K562 (cell line): ENCODE data around the gene PIK3R2. TPM values are rescaled to one million over a fixed set of nuclear protein-coding genes. Genes with fewer than 3 reads are reported as not detected.

Source experiments
- BCOR ChIP-seq: fragments of 450-650 bp; IDR thresholded peaks from 2 replicates; pipeline ENCODE4 v1.6.1; 2016
- CEBPB ChIP-seq: fragments of 450-650 bp; IDR thresholded peaks from 2 replicates; pipeline ENCODE4 v1.6.1; 2016; ENCODE audit warnings: missing genetic modification characterization, missing compliant biosample characterization
- DACH1 ChIP-seq: fragments of 450-650 bp; IDR thresholded peaks from 2 replicates; pipeline ENCODE4 v1.6.1; 2018; ENCODE audit not compliant: partially characterized antibody
- E2F3 ChIP-seq: fragments of 250-450 bp; sonication (Bioruptor Pico); IDR thresholded peaks from 2 replicates; pipeline ENCODE4 v1.4.0; 2020; ENCODE audit warnings: mild to moderate bottlenecking
- ESRRB ChIP-seq: fragments of 250-450 bp; sonication (Bioruptor Pico); IDR thresholded peaks from 2 replicates; pipeline ENCODE4 v1.5.0; 2020; ENCODE audit warnings: mild to moderate bottlenecking, moderate library complexity, borderline replicate concordance
- FOS ChIP-seq: IDR thresholded peaks from 3 replicates; pipeline ENCODE4 v1.6.1; 2011; ENCODE audit not compliant: insufficient read length; ENCODE audit errors: extremely low read depth
- KDM1A ChIP-seq, 2 experiments: fragments of 450-650 bp; IDR thresholded peaks; 2 replicates each; pipeline ENCODE4 v1.6.1; 2016; ENCODE audit warnings: mild to moderate bottlenecking in 2 of 2
- NELFE ChIP-seq: IDR thresholded peaks from 2 replicates; pipeline ENCODE4 v1.6.1; 2011; ENCODE audit warnings: mild to moderate bottlenecking; ENCODE audit not compliant: insufficient read depth, insufficient read length
- NFRKB ChIP-seq: fragments of 450-650 bp; IDR thresholded peaks from 2 replicates; pipeline ENCODE4 v1.6.1; 2016; ENCODE audit warnings: low read depth
- SAP30 ChIP-seq: fragments of 200-600 bp; sonication (generic); IDR thresholded peaks from 2 replicates; pipeline ENCODE4 v1.6.1; 2012; ENCODE audit warnings: borderline replicate concordance, low read depth, mild to moderate bottlenecking, moderate library complexity, low read length, control low read depth, inconsistent platforms; ENCODE audit not compliant: insufficient read depth, poor library complexity, severe bottlenecking
- SMAD4 ChIP-seq: fragments of 250-450 bp; sonication (Bioruptor Pico); conservative IDR thresholded peaks from 2 replicates; pipeline ENCODE4 v1.8.0; 2021; ENCODE audit warnings: inconsistent platforms, mild to moderate bottlenecking, moderate library complexity
- TARDBP ChIP-seq: fragments of 450-650 bp; IDR thresholded peaks from 2 replicates; pipeline ENCODE4 v1.6.1; 2016
- ZNF24 ChIP-seq: fragments of 450-650 bp; IDR thresholded peaks from 2 replicates; pipeline ENCODE4 v1.6.1; 2016
- ZNF316 ChIP-seq: fragments of 450-650 bp; IDR thresholded peaks from 2 replicates; pipeline ENCODE4 v1.6.1; 2016
- ZNF347 ChIP-seq: fragments of 450-650 bp; formaldehyde crosslinking; IDR thresholded peaks from 2 replicates; pipeline ENCODE4 v1.4.0; 2020; ENCODE audit warnings: low read depth, mild to moderate bottlenecking, moderate library complexity
- ZNF445 ChIP-seq: fragments of 250-450 bp; sonication (Bioruptor Pico); IDR thresholded peaks from 2 replicates; pipeline ENCODE4 v1.4.0; 2020; ENCODE audit warnings: low read depth, mild to moderate bottlenecking, moderate library complexity
- ZNF551 ChIP-seq: fragments of 250-450 bp; sonication (Bioruptor Pico); IDR thresholded peaks from 2 replicates; pipeline ENCODE4 v1.5.0; 2021; ENCODE audit warnings: mild to moderate bottlenecking, moderate library complexity
- ZNF57 ChIP-seq: fragments of 450-650 bp; formaldehyde crosslinking; IDR thresholded peaks from 2 replicates; pipeline ENCODE4 v1.4.0; 2020; ENCODE audit warnings: mild to moderate bottlenecking, moderate library complexity
- ZNF780A ChIP-seq: fragments of 250-450 bp; sonication (Bioruptor Pico); IDR thresholded peaks from 2 replicates; pipeline ENCODE4 v1.5.0; 2021; ENCODE audit warnings: mild to moderate bottlenecking
- polyA plus RNA-seq, 8 experiments: library from polyadenylated mRNA; depleted of rRNA in 4 of 8; stranded (reverse) in 5 of 8; unstranded in 3 of 8; fragments of >200 nt; fragmentation: Nextera tagmentation in 2 of 8; fragmentation: Illumina TruSeq in 1 of 8; extraction: Ambion mirVana in 2 of 8; extraction: Trizol in 1 of 8; gene quantifications; 2 replicates each; pipeline versions ENCODE4 v1.2.1 to v1.2.3, GENCODE V29; 2011 to 2014; ENCODE audit warnings: inconsistent platforms in 1 of 8, missing spikeins in 1 of 8
- total RNA-seq, 7 experiments: library from RNA; depleted of rRNA in 6 of 7; stranded (reverse); fragments of >200 nt in 6 of 7; fragmentation: Illumina TruSeq in 2 of 7; extraction: Trizol in 2 of 7; gene quantifications; 2 replicates each; pipeline versions ENCODE4 v1.2.1 to v1.2.3, GENCODE V29; 2011 to 2021; ENCODE audit warnings: low replicate concordance in 1 of 7
- TF ChIP-seq, protein P1 (sequence below): fragments of 250-450 bp; sonication (Bioruptor Pico); IDR thresholded peaks from 2 replicates; pipeline ENCODE4 v1.8.0; 2021; ENCODE audit warnings: mild to moderate bottlenecking, moderate library complexity
- TF ChIP-seq, protein P2 (sequence below): sonication (generic); formaldehyde crosslinking; IDR thresholded peaks from 2 replicates; pipeline ENCODE4 v1.9.0; 2022; ENCODE audit warnings: mild to moderate bottlenecking, missing genetic modification reagents
- TF ChIP-seq, protein P3 (sequence below), 2 experiments: fragments of 250-450 bp in 1 of 2; fragments of 450-650 bp in 1 of 2; sonication (Bioruptor Pico) in 1 of 2; IDR thresholded peaks; 2 replicates each; pipeline versions ENCODE4 v1.6.1 to v1.8.0; 2016 to 2021; ENCODE audit warnings: mild to moderate bottlenecking in 2 of 2, moderate library complexity in 2 of 2, missing compliant biosample characterization in 1 of 2, missing genetic modification characterization in 1 of 2
- TF ChIP-seq, protein P4 (sequence below): fragments of 450-650 bp; formaldehyde crosslinking; IDR thresholded peaks from 2 replicates; pipeline ENCODE4 v1.4.0; 2022; ENCODE audit warnings: mild to moderate bottlenecking, moderate library complexity
- TF ChIP-seq, protein P5 (sequence below), 3 experiments: fragments of 200-800 bp in 1 of 3; sonication (Bioruptor generic) in 1 of 3; sonication (generic) in 1 of 3; formaldehyde crosslinking in 1 of 3; IDR thresholded peaks; 2 replicates each; pipeline versions ENCODE4 v1.6.1 to v1.8.0; 2016 to 2022; ENCODE audit warnings: mild to moderate bottlenecking in 2 of 3, missing compliant biosample characterization in 2 of 3, missing genetic modification characterization in 2 of 3, missing genetic modification reagents in 1 of 3
- TF ChIP-seq, protein P6 (sequence below): fragments of 450-650 bp; IDR thresholded peaks from 2 replicates; pipeline ENCODE4 v1.6.1; 2018; ENCODE audit warnings: mild to moderate bottlenecking, low read depth; ENCODE audit not compliant: partially characterized antibody

PIK3R2 gene
- total and polyA plus RNA-seq, 9 of the 15 experiments (the other 6 are each of a cell fraction or from before 2014, with no cell fraction given), result 0.39 to 37.9 (median 5.3) TPM

DNA sequence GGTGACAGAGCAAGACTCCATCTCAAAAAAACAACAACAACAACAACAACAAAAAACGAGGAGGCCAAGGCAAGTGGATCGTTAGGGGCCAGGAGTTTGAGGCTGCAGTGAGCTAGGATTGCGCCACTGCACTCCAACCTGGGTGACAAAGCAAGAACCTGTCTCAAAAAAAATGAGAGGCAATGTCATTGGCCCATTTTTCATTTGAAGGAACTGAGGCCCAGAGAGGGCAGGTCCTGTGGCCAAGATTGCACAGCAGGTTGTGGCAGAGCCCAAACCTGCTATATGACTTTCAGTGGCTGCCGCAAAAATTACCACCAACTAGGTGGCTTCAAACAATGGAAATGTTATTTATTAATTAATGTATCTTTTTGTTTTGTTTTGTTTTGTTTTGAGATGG, 5.5 kb downstream of the PIK3R2 start (continued):
- TF ChIP-seq KDM1A (IDR thresholded peaks at IDR 0.05) (peak; percentile 36 to 57; a peak in 1 of 4 replicates), SAP30 (no peak), ESRRB (CRISPR knock-in tag) (no peak), ZNF445 (no peak), CEBPB (tag) (peak; percentile 88), ZNF24 (no peak), FOS (no peak), SMAD4 (CRISPR knock-in tag) (no peak), ZNF316 (peak; percentile 23; the same call in 1 of the 2 replicates), E2F3 (no peak), ZNF57 (CRISPR knock-in tag) (no peak), BCOR (peak; percentile 91), ZNF551 (CRISPR knock-in tag) (no peak), DACH1 (peak; percentile 7), ZNF780A (CRISPR knock-in tag) (no peak), TARDBP (no peak), NFRKB (no peak), ZNF347 (no peak), NELFE (no peak)
- TF ChIP-seq, protein P1, sequence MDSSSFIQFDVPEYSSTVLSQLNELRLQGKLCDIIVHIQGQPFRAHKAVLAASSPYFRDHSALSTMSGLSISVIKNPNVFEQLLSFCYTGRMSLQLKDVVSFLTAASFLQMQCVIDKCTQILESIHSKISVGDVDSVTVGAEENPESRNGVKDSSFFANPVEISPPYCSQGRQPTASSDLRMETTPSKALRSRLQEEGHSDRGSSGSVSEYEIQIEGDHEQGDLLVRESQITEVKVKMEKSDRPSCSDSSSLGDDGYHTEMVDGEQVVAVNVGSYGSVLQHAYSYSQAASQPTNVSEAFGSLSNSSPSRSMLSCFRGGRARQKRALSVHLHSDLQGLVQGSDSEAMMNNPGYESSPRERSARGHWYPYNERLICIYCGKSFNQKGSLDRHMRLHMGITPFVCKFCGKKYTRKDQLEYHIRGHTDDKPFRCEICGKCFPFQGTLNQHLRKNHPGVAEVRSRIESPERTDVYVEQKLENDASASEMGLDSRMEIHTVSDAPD (CRISPR knock-in tag), result no peak
- TF ChIP-seq, protein P2, sequence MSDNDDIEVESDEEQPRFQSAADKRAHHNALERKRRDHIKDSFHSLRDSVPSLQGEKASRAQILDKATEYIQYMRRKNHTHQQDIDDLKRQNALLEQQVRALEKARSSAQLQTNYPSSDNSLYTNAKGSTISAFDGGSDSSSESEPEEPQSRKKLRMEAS (CRISPR knock-in tag), result no peak
- TF ChIP-seq, protein P3, sequence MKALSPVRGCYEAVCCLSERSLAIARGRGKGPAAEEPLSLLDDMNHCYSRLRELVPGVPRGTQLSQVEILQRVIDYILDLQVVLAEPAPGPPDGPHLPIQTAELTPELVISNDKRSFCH (CRISPR knock-in tag; IDR thresholded peaks at IDR 0.05), result no peak
- TF ChIP-seq, protein P3 (tag; IDR thresholded peaks at IDR 0.05), result no peak
- TF ChIP-seq, protein P4, sequence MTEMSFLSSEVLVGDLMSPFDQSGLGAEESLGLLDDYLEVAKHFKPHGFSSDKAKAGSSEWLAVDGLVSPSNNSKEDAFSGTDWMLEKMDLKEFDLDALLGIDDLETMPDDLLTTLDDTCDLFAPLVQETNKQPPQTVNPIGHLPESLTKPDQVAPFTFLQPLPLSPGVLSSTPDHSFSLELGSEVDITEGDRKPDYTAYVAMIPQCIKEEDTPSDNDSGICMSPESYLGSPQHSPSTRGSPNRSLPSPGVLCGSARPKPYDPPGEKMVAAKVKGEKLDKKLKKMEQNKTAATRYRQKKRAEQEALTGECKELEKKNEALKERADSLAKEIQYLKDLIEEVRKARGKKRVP (CRISPR knock-in tag), result no peak
- TF ChIP-seq, protein P5, sequence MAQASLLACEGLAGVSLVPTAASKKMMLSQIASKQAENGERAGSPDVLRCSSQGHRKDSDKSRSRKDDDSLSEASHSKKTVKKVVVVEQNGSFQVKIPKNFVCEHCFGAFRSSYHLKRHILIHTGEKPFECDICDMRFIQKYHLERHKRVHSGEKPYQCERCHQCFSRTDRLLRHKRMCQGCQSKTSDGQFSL (CRISPR knock-in tag; IDR thresholded peaks at IDR 0.05), result no peak
- TF ChIP-seq, protein P5 (tag; IDR thresholded peaks at IDR 0.05), result no peak
- TF ChIP-seq, protein P6, sequence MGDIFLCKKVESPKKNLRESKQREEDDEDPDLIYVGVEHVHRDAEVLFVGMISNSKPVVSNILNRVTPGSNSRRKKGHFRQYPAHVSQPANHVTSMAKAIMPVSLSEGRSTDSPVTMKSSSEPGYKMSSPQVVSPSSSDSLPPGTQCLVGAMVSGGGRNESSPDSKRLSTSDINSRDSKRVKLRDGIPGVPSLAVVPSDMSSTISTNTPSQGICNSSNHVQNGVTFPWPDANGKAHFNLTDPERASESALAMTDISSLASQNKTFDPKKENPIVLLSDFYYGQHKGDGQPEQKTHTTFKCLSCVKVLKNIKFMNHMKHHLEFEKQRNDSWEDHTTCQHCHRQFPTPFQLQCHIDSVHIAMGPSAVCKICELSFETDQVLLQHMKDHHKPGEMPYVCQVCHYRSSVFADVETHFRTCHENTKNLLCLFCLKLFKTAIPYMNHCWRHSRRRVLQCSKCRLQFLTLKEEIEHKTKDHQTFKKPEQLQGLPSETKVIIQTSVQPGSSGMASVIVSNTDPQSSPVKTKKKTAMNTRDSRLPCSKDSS, result no peak
